Stimulated activated effector memory CD8-positive, alpha-beta T cell treated with anti-CD3 and anti-CD28 coated beads, Interleukin-12 subunit alpha, Interleukin-12 subunit beta, amount 100 ng/mL, for 72 hours (primary cell): Measurements from ENCODE around the gene TNPO2.
"Not testable (repeated sequence)": the region's sequence is repeated elsewhere in the genome, so short reads cannot be mapped to it uniquely, and the experiment has no call there.

Experiments used
- ATAC-seq: fragments of 150-1000 bp; cut with Tn5 transposase; 2 replicates; pipeline ENCODE4 v1.10.0; 2021
- DNase-seq, 2 donors: peaks; one replicate each; pipeline ENCODE4 v3.0.0; 2021 to 2022; ENCODE audit warnings: low spot score in 2 of 2
- H3K27ac Mint-ChIP-seq: one replicate; pipeline ENCODE4 v1.8.0; 2022; ENCODE audit warnings: mild to moderate bottlenecking, mixed read lengths
- H3K36me3 Mint-ChIP-seq: one replicate; pipeline ENCODE4 v1.8.0; 2022; ENCODE audit warnings: mild to moderate bottlenecking, mixed read lengths
- H3K4me1 Mint-ChIP-seq: one replicate; pipeline ENCODE4 v1.8.0; 2022; ENCODE audit warnings: mixed read lengths
- H3K4me3 Mint-ChIP-seq: one replicate; pipeline ENCODE4 v1.8.0; 2022; ENCODE audit warnings: mild to moderate bottlenecking, mixed read lengths
- H3K9me3 Mint-ChIP-seq: one replicate; pipeline ENCODE4 v1.8.0; 2022; ENCODE audit warnings: mixed read lengths

Gene TNPO2

DNA sequence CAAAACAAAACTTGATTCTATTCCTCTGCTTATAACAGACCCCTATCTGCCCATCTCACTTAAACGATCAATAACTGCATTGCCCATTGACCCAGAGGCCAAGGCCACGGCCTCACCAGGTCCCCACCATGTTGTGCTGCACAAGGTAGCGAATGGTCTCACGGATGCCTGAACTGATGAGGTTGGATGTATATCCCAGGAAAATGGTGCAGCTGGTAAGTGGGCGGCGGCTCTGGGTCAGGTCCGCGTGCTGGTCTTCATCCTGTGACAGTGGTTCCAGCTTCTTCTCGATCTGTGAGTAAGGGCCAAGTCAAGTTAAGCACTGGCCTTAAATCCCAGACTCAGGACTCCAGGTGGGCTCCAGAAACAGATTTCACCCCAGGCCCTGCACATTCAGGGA is 43.7 kb downstream of the TNPO2 start:
- H3K36me3 Mint-ChIP-seq, result peaks cover 87% of the 10 kb centered on the region
- no peak for DNase-seq
- no peak for ATAC-seq
- H3K4me1 Mint-ChIP-seq, result peaks cover 30% of the 10 kb centered on the region
- peak overlapping the region; percentile 20 for H3K27ac Mint-ChIP-seq
- H3K4me3 Mint-ChIP-seq, result peak overlapping the region; percentile 90
- no peaks in the 10 kb centered on the region for H3K9me3 Mint-ChIP-seq

DNA sequence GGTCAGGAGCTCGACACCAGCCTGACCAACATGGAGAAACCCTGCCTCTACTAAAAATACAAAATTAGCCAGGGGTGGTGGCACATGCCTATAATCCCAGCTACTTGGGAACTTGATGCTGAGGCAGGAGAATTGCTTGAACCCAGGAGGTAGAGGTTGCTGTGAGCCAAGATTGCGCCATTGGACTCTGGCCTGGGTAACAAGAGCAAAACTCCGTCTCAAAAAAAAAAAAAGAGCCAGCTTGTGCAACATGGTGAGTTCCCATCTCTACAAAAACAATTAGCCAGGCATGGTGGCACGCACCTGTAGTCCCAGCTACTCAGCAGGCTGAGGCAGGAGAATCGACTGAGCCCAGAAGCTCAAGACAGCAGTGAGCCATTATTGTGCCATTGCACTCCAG is 45.7 kb downstream of the TNPO2 start:
- H3K4me1 Mint-ChIP-seq, result peaks cover 42% of the 10 kb centered on the region
- H3K27ac Mint-ChIP-seq, DNase-seq, H3K4me3 Mint-ChIP-seq, H3K9me3 Mint-ChIP-seq, ATAC-seq: not testable (repeated sequence)
- H3K36me3 Mint-ChIP-seq, result peaks cover 99% of the 10 kb centered on the region

DNA sequence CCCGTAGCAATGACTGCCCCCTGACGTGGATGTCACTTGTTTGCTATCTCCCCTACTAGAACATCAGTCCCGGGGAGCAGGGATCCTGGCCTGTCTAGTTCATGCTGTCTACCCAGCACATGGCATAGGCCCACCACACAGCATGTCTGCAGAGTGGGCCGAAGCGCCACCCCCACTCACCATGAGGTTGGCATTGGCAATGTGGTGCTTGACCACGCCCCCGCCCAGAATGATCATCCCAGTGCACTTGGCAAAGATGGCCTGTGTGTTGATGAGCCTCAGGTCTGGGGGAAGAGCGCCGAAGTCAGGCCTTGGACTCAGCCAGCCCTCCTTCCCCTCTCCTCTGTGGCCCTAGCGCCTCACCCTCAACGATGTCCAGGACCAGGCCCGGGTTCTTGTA is 46.8 kb downstream of the TNPO2 start:
- Mint-ChIP-seq H3K27ac (peak overlapping the region; percentile 82), H3K4me3 (no peak overlapping the region), H3K9me3 (no peaks in the 10 kb centered on the region), H3K36me3 (peaks cover 100% of the 10 kb centered on the region), H3K4me1 (peaks cover 47% of the 10 kb centered on the region)
- ATAC-seq (no peak), DNase-seq (no peak)

DNA sequence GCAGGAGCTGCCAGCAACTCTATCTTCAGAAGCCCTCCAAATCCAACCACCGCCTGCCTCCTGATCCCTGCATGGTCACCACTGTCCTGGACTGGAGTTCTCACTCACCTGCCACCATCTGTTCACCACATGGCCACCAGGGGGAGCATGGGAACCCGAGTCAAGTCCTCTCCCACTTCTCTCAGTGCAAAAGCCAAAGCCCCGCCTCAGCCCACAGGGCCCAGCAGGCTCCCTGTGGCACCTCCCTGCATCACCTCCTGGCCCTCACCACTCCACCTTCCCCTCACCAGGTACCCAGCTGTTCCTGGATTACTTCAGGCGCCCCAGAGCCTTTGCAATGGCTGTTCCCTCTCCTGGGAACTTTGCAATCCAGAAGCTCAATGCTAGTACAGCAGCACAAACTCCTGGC is 47.3 kb downstream of the TNPO2 start:
- ATAC-seq (peak; percentile 59), DNase-seq (peak; percentile 78 to 94)
- Mint-ChIP-seq H3K9me3 (no peaks in the 10 kb centered on the region), H3K36me3 (peaks cover 100% of the 10 kb centered on the region), H3K27ac (peak overlapping the region; percentile 82), H3K4me1 (peaks cover 50% of the 10 kb centered on the region), H3K4me3 (no peak overlapping the region)

DNA sequence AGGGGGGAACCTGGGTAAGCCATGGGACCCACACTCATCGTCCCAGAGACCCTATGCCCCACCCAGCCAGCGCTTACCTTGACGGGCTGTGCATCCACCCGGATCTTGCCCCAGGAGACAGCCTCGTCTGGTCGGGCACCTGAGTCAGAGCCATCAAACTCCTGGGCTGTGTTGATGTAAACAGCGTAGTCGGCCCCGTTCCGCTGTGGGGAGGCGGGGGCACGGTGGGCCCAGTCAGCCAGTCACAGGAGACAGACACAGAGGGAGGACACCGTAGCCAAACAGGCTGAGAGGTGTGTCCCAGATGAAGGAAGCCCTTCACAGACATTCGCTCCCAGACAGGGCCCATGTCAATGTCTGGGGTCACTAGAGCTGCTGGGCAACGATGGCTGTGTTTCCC is 47.8 kb downstream of the TNPO2 start:
- no peaks in the 10 kb centered on the region for H3K9me3 Mint-ChIP-seq
- H3K27ac Mint-ChIP-seq, result peak overlapping the region; percentile 82
- ATAC-seq (no peak), DNase-seq (no peak)
- peaks cover 45% of the 10 kb centered on the region for H3K4me1 Mint-ChIP-seq
- H3K4me3 Mint-ChIP-seq, result no peak overlapping the region
- H3K36me3 Mint-ChIP-seq, result peaks cover 100% of the 10 kb centered on the region

DNA sequence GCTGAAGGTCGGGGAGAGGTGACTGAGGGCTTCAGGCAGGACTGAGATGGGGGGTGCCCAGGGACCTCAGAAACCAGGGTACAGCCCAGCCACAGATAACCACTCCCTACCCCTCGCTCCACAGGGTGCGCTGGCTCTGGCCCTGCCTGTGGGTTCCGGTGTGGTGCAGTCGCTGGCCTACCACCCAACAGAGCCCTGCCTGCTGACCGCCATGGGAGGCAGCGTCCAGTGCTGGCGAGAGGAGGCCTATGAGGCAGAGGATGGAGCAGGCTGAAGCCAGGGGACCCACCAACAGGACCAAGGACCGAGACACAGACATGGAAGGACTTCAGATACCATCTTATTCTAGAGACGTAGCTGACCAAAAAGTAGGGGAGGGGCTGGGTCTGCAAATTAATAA is 48.3 kb downstream of the TNPO2 start:
- H3K9me3 Mint-ChIP-seq, result no peaks in the 10 kb centered on the region
- H3K4me3 Mint-ChIP-seq, result no peak overlapping the region
- H3K27ac Mint-ChIP-seq, result peak overlapping the region; percentile 82
- no peak for ATAC-seq
- peaks cover 48% of the 10 kb centered on the region for H3K4me1 Mint-ChIP-seq
- DNase-seq, result no peak
- peaks cover 100% of the 10 kb centered on the region for H3K36me3 Mint-ChIP-seq

DNA sequence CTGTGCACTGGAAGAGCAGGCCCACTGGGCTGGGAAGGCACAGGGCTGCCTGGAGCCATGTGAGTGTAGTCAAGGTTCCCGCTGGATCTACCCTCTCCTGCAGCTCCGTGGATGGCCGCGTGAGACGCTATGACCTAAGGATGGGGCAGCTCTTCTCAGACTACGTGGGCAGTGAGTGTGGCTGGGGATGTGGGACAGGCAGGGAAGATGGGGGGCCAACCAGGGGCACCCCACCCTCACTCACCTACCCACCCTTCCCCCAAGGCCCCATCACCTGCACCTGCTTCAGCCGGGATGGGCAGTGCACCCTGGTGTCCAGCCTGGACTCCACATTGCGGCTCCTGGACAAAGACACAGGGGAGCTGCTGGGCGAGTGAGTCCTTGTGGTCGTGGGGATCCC is 51.0 kb downstream of the TNPO2 start:
- Mint-ChIP-seq H3K4me1 (peaks cover 64% of the 10 kb centered on the region), H3K27ac (peak overlapping the region; percentile 68), H3K4me3 (no peak overlapping the region), H3K36me3 (peaks cover 98% of the 10 kb centered on the region), H3K9me3 (no peaks in the 10 kb centered on the region)
- ATAC-seq (no peak), DNase-seq (no peak)

DNA sequence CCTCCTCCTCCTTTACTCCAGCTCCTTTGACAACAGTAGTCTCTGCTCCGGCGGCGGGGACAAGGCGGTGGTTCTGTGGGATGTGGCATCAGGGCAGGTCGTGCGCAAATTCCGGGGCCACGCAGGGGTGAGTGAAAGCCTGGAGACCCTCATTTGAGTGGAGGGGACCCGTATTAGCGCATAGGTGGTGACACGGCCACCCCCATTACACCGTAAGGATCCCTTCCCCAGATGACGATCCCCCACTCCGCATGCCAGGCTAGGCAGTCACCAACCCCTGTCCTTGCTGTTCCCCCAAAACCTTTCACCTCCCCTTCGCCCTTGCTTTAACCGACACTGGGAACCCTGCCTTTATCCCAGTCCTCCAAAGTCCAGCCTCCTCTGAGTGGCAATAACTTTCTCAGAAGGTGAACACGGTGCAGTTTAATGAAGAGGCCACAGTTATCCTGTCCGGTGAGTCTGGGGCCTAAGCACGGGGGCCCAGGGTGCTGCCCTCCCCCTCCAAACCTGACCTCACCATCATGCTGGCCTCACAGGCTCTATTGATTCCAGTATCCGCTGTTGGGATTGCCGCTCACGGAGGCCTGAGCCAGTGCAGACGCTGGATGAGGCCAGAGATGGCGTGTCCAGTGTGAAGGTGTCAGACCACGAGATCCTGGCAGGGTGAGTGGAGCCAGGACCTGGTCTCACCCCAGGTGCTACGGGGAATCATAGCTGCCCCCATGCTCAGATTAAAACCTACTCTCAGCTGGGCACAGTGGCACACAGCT is 53.4 kb downstream of the TNPO2 start:
- DNase-seq (no peak), ATAC-seq (no peak)
- peaks cover 73% of the 10 kb centered on the region for H3K4me1 Mint-ChIP-seq
- peaks cover 87% of the 10 kb centered on the region for H3K36me3 Mint-ChIP-seq
- peak overlapping the region; percentile 97 for H3K4me3 Mint-ChIP-seq
- H3K9me3 Mint-ChIP-seq, result no peaks in the 10 kb centered on the region
- peak overlapping the region; percentile 99 for H3K27ac Mint-ChIP-seq

DNA sequence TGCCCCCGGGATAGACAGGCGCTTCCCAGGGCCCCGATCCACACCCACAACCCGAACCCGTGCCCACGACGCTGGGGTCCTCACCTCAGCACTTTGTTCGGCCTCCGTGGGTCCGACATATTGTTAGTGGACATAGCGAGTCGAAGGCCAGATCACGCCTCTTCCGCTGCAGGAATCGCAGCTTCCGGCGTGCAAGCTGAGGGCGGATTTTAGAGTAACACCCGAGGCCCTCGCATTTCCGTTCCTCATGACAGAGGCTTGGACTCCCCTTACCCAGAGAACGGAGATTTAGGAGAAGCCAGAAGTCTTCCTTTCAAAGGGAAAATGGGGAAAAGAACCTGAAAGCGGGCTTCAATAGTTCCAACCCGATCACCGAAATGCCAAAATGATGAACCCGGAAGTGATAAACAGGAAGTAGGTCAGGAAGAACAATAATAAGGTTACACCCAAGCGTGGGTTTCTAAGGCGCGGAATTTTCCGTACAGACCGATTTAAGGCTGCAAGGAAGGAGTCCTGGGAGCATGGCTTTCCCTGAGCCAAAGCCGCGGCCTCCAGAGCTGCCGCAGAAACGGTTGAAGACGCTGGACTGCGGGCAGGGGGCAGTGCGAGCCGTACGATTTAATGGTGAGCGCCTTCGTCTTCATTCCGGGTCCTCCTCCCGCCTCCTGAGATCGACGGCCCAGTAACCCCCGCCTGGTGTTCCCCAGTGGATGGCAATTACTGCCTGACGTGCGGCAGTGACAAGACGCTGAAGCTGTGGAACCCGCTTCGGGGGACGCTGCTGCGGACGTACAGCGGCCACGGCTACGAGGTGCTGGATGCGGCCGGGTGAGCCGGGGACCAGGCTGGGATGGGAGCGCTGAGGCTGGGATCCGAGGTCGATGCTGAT is 54.2 kb downstream of the TNPO2 start:
- no peaks in the 10 kb centered on the region for H3K9me3 Mint-ChIP-seq
- peak overlapping the region; percentile 99 for H3K27ac Mint-ChIP-seq
- DNase-seq (peak; percentile 69 to 90), ATAC-seq (peak; percentile 50)
- H3K4me3 Mint-ChIP-seq, result peak overlapping the region; percentile 97
- H3K36me3 Mint-ChIP-seq, result peaks cover 86% of the 10 kb centered on the region
- peaks cover 80% of the 10 kb centered on the region for H3K4me1 Mint-ChIP-seq

DNA sequence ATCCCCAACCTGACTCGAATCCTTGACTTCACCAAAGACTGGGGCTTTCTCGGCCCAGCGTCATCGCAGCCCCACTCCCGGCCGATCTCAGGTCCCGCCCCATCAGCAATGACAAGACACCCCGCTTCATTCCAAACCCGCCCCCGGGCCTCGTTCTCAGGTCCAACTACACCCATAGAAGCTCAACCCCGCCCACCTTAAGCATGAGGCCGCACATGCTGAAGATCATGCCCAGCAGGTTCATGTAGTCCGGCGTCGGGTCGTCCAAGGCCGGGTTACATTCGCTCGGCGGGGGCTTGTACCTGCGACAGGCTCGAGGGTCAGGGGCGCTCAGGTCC is 54.8 kb downstream of the TNPO2 start:
- ATAC-seq (peak; percentile 43), DNase-seq (peak in 1 of 2 donors; percentile 42)
- Mint-ChIP-seq H3K36me3 (peaks cover 86% of the 10 kb centered on the region), H3K4me3 (peak overlapping the region; percentile 97), H3K9me3 (no peaks in the 10 kb centered on the region), H3K27ac (peak overlapping the region; percentile 99), H3K4me1 (peaks cover 79% of the 10 kb centered on the region)

DNA sequence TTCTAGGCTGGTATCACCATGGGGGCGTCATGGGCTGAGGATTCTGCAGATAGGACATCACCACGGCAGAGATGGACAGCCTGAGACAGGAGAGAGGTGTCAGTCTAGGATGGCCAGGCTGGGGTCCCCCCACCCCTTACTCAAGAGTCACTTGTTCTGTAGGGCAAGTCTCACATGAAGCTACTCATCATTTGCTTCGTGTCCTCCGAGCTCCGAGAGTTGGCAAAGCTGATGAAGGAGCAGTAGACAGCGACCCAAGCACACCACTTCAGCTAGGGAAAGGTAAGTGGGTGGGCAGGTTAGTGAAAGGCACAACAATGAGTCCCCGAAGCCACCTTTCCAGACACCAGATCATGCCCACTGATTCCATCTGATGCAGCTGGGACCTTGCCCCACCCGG is 55.4 kb downstream of the TNPO2 start:
- ATAC-seq (no peak), DNase-seq (no peak)
- H3K4me3 Mint-ChIP-seq, result peak overlapping the region; percentile 97
- H3K9me3 Mint-ChIP-seq, result no peaks in the 10 kb centered on the region
- H3K36me3 Mint-ChIP-seq, result peaks cover 86% of the 10 kb centered on the region
- H3K4me1 Mint-ChIP-seq, result peaks cover 75% of the 10 kb centered on the region
- H3K27ac Mint-ChIP-seq, result peak overlapping the region; percentile 99

DNA sequence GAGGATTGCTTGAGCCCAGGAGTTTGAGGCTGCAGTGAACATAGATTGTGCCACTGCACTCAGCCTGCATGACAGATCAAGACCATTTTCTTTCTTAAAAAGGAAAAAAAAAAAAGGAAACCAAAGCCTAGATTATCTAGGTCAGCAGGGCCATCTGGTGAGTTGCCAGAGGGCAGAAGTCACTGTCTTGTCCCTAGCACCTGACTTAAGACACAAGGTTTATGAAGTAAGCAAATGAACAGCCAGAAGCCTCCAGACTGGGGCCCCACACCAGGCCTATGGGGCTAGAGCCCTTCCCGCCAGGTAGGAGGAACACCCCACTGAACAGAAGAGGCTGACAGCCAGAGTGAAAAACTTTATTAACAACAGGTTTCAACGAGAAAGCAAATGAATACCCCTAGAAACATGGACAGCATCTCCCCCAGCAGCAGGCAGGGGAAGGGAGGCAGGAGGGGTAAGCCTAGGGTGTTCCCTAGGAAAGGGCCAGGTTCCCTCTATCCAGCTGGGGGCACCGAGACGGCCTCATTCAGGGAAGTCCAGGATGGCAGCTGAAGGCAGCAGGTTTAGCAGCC is 55.9 kb downstream of the TNPO2 start:
- DNase-seq, result no peak
- Mint-ChIP-seq H3K4me3 (peak overlapping the region; percentile 97), H3K36me3 (peaks cover 86% of the 10 kb centered on the region), H3K27ac (no peak overlapping the region), H3K9me3 (no peaks in the 10 kb centered on the region), H3K4me1 (peaks cover 75% of the 10 kb centered on the region)
- ATAC-seq, result no peak

DNA sequence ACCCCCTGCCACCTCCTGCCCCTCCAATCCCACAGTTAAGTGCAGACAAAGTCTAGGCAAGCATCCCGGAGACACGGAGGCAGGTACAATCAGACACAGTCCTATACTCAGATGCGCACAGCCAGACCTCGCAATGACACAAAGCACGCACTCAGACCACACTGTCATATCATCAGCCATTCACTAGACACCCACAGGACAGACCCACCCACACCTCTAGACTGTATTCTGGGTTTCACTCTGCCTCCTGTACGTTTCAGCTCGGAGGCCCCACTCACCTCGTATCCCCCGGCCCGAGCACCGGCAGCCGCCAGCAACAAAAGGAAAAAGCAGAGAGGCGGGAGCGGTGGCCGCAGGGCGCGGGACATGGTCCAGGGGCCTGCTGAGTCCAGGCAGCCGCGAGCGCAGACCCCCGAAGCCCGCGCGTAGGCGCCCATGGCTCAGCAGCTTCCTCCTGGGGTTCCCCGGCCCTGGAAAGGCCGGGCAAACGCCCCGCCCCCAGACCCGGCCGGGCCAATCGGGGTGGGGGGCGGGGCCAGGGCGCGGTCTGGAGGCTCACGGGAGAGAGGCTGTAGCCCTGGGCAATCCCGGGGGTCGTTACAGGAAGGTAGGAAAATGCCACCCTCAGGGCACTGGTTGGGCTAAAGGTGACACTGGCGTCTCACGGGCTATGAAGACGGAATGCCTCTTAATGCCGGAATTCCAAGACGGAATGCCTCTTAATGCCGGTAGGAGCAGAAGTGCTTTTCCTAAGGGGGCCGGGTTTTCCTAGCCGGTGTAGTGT is 57.3 kb downstream of the TNPO2 start, which contains the start of the genes MAN2B1 and WDR83:
Gene MAN2B1, minus strand, starts transcription at position 478 of the 784 bp plus-strand sequence. Its CDS starts 41 bp downstream, at position 437.
Gene WDR83, plus strand, starts transcription at position 543 of the 784 bp plus-strand sequence. CDS start 2,984 bp downstream, outside the sequence.
- H3K9me3 Mint-ChIP-seq, result no peaks in the 10 kb centered on the region
- peaks cover 86% of the 10 kb centered on the region for H3K36me3 Mint-ChIP-seq
- ATAC-seq, result peak; percentile 89
- peak; percentile 76 to 90 for DNase-seq
- peak within 1 kb of the TSS; percentile 95 for H3K27ac Mint-ChIP-seq
- H3K4me3 Mint-ChIP-seq, result peak within 1 kb of the TSS; percentile 97
- H3K4me1 Mint-ChIP-seq, result peaks cover 66% of the 10 kb centered on the region

DNA sequence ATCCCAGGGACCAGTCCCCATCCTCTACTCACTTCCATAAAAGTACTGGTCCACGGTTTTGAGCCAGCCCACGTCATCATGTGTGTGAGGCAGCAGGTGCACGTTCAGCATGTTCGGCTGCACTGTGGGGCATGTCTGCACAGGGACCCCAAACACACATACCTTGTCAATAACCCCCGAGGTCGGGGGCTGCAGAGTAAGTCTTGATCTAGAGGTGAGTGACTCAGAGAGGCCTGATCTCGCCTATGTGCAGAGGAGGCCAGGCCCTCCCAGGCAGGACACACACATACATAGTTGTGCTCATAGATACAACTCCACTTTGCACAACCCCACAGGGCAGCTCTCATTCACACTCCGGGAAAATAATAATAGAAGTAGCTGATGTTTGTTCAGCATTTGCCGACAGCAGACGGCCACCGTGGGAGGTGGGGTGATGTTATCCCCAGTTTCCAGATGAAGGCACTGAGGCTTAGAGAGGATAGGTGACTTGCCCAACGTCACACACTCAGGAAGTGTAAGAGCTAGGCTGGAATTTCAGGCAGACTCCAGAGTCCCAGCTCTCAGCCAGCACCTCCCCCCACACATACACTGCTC is 58.0 kb downstream of the TNPO2 start:
- no peaks in the 10 kb centered on the region for H3K9me3 Mint-ChIP-seq
- ATAC-seq (peak; percentile 29), DNase-seq (peak in 1 of 2 donors; percentile 31)
- H3K4me3 Mint-ChIP-seq, result peak overlapping the region; percentile 97
- H3K36me3 Mint-ChIP-seq, result peaks cover 86% of the 10 kb centered on the region
- H3K4me1 Mint-ChIP-seq, result peaks cover 64% of the 10 kb centered on the region
- H3K27ac Mint-ChIP-seq, result peak overlapping the region; percentile 95
